NCI-H446 (cell line): Measurements from ENCODE around the gene SFXN5.

Experiments used
- DNase-seq, 2 experiments: peaks; one replicate each; lab custom pipeline; 2025; lab: John Stamatoyannopoulos, UW

The SFXN5 gene

GRCh38 chr2:72973566-72974435 is 97.7 kb downstream of the SFXN5 start:
- DNase-seq: peak; percentile 19 to 77

- DNase-seq: no peak
These were observed 98.4 kb downstream of the SFXN5 start for GRCh38 chr2:72973137-72973535.

- DNase-seq: no peak
These were observed 99.0 kb downstream of the SFXN5 start for GRCh38 chr2:72972352-72973136.

GRCh38 chr2:72971036-72971435 is 100.5 kb downstream of the SFXN5 start:
- no peak for DNase-seq

- DNase-seq: no peak
These were observed 101.8 kb downstream of the SFXN5 start for GRCh38 chr2:72969706-72970105.

- DNase-seq: no peak
These were observed 103.2 kb downstream of the SFXN5 start for GRCh38 chr2:72968286-72968685.

GRCh38 chr2:72965770-72966450 is 105.6 kb downstream of the SFXN5 start:
- no peak for DNase-seq

- DNase-seq: no peak
These were observed 106.5 kb downstream of the SFXN5 start for GRCh38 chr2:72965016-72965415.

GRCh38 chr2:72964146-72964525 is 107.4 kb downstream of the SFXN5 start:
- DNase-seq: no peak

- DNase-seq: no peak
These were observed 107.9 kb downstream of the SFXN5 start for GRCh38 chr2:72963423-72964145.

GRCh38 chr2:72962911-72963310 is 108.6 kb downstream of the SFXN5 start:
- no peak for DNase-seq

- no peak for DNase-seq
These were observed 109.6 kb downstream of the SFXN5 start for GRCh38 chr2:72961853-72962468.

GRCh38 chr2:72961036-72961720 is 110.3 kb downstream of the SFXN5 start:
- DNase-seq: no peak

- no peak for DNase-seq
These were observed 111.2 kb downstream of the SFXN5 start for GRCh38 chr2:72959995-72960981.

- no peak for DNase-seq
These were observed 112.0 kb downstream of the SFXN5 start for GRCh38 chr2:72959554-72959953.

- no peak for DNase-seq
These were observed 112.7 kb downstream of the SFXN5 start for GRCh38 chr2:72958542-72959385.

- DNase-seq: no peak
These were observed 114.6 kb downstream of the SFXN5 start for GRCh38 chr2:72956936-72957335.

- DNase-seq: no peak
These were observed 115.5 kb downstream of the SFXN5 start for GRCh38 chr2:72956050-72956395.
